AG08395 (cell line): Measurements from ENCODE around the gene TNFAIP3.
A peak's percentile ranks its signal among the peaks of the same experiment; 100 is the strongest.
"Not testable (repeated sequence)": the region's sequence is repeated elsewhere in the genome, so short reads cannot be mapped to it uniquely, and the experiment has no call there.

Source experiments
- DNase-seq: peaks from one replicate; pipeline ENCODE4 v3.0.0; 2012; ENCODE audit warnings: mixed read lengths, low spot score

Gene TNFAIP3

DNA sequence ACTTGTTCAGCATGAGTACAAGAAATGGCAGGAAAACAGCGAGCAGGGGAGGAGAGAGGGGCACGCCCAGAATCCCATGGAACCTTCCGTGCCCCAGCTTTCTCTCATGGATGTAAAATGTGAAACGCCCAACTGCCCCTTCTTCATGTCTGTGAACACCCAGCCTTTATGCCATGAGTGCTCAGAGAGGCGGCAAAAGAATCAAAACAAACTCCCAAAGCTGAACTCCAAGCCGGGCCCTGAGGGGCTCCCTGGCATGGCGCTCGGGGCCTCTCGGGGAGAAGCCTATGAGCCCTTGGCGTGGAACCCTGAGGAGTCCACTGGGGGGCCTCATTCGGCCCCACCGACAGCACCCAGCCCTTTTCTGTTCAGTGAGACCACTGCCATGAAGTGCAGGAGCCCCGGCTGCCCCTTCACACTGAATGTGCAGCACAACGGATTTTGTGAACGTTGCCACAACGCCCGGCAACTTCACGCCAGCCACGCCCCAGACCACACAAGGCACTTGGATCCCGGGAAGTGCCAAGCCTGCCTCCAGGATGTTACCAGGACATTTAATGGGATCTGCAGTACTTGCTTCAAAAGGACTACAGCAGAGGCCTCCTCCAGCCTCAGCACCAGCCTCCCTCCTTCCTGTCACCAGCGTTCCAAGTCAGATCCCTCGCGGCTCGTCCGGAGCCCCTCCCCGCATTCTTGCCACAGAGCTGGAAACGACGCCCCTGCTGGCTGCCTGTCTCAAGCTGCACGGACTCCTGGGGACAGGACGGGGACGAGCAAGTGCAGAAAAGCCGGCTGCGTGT lies 11.6 kb downstream of the TNFAIP3 start:
- peak; percentile 31 for DNase-seq

DNA sequence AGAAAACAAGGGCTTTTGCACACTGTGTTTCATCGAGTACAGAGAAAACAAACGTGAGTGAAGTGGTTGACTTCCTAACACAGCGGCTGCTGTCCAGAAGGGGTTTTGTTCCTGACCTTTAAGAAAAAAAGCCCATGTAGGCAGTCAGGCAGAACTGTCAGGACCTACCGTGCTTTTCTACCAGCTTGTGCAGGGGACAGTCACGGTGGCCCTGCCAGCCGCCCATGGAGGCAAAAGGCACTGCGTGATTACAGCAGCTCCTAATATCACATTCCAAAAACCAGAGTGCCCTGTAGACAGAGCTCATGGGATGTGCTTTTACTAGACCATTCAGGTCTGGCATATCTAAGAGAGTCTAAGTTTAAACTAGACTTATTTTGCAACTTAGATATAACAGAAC lies 12.2 kb downstream of the TNFAIP3 start:
- DNase-seq: no peak

DNA sequence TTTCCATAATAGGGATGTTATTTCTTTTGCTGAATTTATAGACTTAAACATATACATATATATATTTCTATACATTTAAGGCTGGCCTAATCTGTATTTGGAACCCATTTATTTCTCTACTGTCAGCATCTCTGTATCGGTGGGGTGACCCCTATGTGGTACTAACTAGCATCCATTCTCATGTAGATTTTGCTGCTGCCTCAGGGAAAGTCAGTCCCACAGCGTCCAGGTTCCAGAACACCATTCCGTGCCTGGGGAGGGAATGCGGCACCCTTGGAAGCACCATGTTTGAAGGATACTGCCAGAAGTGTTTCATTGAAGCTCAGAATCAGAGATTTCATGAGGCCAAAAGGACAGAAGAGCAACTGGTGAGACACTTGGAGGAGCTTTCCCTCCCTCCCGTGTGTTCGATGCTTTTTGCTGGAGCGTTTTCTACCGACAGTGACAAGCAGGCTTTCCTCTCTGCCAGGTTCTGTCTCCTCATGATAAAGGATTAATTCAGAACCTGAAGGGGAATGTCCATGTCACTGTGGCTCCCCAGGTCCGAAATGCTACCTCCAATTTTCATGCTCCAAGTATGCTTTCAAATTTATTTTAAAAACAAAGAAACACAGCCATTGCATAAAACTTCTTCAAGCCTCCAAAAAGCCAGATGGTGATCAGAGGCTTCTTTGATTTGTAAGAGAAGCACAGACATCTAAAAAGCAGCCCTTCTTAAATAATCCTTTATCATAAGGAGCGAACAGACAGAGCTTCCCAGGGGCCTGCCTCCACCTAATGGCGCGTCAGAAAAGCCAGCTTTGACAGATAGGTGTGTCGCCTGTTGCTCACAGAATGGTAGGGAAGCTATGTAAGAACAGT lies 13.1 kb downstream of the TNFAIP3 start:
- no peak for DNase-seq

DNA sequence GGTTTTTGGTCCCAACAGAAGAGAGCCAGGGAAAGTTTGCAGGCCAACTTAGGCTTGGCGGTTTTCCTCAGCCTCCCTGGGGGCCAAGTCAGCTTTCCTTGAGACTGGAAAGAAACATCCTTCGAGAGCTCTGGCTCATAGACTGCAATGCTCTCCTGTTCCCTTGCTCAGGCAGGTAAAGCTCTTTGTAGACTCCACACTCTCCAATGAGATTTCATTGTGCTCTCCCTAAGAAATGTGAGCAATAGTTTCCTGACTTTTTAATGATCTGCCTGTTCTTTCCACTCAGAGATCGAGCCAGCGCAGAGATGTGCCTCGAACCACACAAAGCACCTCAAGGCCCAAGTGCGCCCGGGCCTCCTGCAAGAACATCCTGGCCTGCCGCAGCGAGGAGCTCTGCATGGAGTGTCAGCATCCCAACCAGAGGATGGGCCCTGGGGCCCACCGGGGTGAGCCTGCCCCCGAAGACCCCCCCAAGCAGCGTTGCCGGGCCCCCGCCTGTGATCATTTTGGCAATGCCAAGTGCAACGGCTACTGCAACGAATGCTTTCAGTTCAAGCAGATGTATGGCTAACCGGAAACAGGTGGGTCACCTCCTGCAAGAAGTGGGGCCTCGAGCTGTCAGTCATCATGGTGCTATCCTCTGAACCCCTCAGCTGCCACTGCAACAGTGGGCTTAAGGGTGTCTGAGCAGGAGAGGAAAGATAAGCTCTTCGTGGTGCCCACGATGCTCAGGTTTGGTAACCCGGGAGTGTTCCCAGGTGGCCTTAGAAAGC lies 13.9 kb downstream of the TNFAIP3 start:
- no peak for DNase-seq

DNA sequence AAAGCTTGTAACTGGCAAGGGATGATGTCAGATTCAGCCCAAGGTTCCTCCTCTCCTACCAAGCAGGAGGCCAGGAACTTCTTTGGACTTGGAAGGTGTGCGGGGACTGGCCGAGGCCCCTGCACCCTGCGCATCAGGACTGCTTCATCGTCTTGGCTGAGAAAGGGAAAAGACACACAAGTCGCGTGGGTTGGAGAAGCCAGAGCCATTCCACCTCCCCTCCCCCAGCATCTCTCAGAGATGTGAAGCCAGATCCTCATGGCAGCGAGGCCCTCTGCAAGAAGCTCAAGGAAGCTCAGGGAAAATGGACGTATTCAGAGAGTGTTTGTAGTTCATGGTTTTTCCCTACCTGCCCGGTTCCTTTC lies 14.4 kb downstream of the TNFAIP3 start:
- DNase-seq: no peak

DNA sequence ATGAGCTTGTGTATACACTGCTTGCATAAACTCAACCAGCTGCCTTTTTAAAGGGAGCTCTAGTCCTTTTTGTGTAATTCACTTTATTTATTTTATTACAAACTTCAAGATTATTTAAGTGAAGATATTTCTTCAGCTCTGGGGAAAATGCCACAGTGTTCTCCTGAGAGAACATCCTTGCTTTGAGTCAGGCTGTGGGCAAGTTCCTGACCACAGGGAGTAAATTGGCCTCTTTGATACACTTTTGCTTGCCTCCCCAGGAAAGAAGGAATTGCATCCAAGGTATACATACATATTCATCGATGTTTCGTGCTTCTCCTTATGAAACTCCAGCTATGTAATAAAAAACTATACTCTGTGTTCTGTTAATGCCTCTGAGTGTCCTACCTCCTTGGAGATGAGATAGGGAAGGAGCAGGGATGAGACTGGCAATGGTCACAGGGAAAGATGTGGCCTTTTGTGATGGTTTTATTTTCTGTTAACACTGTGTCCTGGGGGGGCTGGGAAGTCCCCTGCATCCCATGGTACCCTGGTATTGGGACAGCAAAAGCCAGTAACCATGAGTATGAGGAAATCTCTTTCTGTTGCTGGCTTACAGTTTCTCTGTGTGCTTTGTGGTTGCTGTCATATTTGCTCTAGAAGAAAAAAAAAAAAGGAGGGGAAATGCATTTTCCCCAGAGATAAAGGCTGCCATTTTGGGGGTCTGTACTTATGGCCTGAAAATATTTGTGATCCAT lies 15.3 kb downstream of the TNFAIP3 start:
- peak; percentile 22 for DNase-seq

DNA sequence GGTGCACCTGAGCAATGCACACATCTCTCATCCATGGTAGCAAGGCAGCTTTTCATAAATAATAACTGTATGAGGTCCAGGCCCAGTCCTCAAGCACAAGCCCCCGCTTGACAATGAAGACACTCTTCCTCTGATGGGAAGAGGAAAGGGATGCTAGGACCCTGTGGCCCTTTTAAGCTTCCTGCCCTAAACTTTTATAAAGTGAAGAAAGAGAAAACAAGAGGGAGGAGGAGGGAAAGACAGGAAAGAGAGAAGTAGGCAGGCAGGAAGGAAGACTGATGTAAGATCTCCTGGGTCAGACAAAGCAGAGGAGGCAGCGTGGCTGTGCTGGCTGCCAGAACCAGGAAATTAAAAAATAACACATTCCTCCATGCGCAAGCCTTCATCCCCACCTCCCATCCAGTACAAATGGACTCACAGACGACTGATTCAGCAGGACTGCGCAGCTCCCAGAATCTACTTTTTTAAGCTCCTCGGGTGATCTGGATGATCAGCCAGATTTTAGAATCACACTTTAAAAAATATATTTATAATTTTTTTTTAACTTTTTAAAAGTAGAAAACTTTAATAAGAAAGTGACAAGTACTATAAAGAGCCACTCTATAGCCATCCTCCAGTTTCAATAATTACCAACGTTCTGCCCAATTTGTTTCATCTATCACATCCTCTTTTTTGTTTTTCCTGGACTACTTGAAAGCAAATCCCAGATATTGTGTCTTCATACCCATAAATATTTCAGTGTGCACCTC lies 16.5 kb downstream of the TNFAIP3 start:
- no peak for DNase-seq

DNA sequence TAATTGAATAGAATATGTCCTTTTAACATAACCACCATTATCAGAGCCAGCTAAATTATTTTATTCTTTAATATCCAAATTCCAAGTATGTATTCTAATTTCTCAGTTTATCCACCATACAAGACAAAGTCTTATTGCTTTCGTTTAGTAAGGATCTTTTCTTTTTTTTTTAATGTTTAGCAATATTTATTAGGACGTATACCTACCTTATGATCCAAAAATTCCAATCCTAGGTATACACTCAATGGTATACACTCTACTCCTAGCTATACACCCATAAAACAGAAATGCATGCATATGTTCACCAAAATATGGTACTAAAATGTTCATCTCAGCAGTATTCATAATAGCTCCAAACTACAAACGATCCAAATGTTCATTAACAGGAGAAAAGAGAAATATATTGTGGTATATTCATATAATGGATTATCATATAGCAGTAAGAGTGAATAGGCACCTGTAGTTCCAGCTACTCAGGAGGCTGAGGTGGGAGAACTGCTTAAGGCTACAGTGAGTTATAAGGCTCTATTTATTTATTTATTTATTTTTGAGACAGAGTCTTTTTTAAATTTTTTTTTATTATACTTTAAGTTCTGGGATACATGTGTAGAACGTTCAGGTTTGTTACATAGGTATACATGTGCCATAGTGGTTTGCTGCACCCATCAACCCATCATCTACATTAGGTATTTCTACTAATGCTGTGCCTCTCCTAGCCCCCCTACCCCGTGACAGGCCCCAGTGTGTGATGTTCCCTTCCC lies 17.3 kb downstream of the TNFAIP3 start:
- no peak for DNase-seq

DNA sequence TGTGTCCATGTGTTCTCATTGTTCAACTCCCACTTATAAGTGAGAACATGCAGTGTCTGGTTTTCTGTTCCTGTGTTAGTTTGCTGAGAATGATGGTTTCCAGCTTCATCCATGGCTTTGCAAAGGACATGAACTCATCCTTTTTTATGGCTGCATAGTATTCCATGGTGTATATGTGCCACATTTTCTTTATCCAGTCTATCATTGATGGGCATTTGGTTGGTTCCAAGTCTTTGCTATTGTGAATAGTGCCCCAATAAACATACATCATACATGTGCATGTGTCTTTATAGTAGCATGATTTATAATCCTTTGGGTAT lies 17.8 kb downstream of the TNFAIP3 start:
- DNase-seq: not testable (repeated sequence)

DNA sequence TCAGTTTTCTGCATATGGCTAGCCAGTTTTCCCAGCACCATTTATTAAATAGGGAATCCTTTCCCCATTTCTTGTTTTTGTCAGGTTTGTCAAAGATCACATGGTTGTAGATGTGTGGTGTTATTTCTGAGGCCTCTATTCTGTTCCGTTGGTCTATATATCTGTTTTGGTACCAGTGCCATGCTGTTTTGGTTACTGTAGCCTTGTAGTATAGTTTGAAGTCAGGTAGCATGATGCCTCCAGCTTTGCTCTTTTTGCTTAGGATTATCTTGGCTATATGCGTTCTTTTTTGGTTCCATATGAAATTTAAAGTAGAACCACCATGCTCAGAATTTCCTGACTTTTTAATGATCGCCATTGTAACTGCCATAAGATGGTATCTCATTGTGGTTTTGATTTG lies 19.2 kb downstream of the TNFAIP3 start:
- DNase-seq: not testable (repeated sequence)

DNA sequence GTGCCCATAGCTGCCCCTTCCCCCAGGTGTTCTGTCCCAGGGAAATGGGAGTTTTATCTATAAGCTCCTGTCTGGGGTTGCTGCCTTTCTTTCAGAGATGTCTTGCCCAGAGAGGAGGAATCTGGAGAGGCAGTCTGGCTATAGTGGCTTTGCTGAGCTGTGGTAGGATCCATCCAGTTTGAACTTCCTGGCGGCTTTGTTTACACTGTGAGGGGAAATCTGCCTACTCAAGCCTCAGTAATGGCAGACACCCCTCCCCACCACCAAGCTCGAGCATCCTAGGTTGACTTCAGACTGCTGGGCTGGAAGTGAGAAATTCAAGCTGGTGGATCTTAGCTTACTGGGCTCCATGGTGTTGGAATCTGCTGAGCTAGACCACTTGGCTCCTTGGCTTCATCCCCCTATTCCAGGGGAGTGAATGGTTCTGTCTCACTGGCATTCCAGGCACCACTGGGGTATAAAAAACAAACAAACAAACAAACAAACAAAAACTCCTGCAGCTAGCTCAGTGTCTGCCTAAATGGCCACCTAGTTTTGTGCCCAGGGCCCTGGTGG lies 24.0 kb downstream of the TNFAIP3 start:
- no peak for DNase-seq

DNA sequence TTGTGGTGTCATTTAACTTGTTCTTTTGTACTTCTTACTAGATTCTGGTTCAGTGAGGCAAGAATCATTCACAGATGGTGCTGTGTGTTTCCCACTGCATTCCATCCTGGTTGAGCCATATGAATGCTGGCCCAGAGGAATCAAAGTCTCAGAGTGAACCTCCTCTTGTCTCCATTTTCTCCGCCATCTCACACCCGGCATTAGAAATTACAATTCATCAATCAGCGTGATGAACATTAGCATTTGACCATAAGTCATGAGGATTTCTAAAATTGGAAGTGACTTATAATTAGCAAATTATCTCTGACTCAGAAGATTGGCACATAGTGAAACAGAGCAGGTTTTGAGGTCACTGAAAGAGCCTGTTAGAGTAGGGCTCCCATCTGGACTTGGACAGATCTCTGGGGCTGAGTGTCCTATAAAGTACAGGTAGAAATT lies 25.2 kb downstream of the TNFAIP3 start:
- peak; percentile 88 for DNase-seq

DNA sequence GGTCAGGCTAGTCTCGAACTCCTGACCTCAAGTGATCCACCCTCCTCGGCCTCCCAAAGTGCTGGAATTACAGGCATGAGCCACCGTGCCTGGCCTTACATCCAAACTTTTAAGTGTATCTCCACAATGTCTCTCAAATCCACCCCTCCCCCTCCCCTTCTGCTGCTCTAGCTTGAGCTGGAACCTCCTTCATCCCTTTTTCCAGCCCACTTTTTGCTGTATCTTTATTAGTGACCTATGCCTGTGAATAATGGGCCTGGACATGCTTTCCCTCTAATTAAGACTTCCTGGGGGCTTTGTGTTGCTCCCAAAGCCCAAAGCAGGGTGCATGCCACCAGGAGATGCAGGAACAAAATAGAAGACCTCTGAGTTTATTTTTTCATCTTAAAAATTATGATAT lies 26.1 kb downstream of the TNFAIP3 start:
- DNase-seq: no peak

DNA sequence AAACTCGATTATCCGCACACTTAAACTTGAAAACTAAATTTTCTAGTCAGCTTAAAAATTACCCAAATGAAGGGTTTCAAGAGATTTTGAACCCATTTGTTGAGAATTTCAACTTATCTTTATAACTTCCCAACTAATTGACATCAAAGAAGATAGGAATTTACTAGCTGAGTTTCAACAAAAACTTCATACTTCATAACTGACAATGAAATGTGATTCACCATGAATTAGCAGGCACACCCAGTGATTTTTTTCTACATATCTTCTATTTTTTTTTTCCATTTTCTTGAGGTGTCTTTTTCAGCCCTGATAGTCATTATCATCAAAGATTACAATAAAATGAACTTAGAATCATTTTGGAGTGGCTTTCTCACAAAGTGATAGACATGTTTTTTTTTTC lies 26.7 kb downstream of the TNFAIP3 start:
- peak; percentile 31 for DNase-seq

DNA sequence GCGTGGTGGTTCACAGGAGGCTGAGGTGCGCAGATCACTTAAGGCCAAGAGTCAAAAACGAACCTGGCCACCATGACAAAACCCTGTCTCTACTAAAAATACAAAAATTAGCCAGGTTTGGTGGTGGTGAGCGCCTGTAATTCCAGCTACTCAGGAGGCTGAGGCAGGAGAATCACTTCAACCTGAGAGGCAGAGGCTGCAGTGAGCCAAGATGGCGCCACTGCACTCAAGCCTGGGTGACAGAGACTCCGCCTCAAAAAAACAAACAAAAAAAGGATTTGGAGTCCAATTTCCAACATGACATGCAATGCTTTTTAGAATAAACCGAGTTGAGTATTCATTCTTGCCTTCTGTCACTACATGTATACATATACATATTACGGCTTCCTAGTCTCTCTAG lies 27.3 kb downstream of the TNFAIP3 start:
- DNase-seq: not testable (repeated sequence)

DNA sequence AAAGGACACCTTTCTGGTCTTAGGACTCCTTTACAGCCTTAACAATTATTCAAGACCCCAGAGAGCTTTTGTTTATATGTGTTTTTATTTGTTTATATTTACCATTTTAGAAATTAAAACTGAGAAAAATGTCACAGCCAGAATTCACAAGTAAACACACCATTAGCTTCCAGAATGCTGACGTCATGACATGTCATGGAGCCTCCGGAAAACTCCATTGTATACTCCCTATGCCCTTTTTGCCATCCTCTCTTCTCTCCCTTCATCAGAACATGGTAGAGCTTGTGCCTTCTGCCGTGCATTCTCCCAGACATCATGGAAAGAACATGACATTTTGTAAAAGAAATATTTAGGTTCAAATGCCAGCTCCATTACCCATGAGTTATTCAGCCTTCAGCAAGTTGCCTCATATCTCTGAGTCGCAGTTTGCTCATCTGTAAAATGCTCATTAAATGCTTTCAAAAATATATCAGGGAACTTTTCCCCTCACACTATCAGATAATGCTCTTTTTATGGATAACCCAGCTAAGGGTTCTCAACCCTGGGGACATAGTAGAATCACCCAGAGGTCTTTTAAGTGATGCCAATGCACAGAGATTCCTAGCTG lies 27.8 kb downstream of the TNFAIP3 start:
- DNase-seq: peak; percentile 45

DNA sequence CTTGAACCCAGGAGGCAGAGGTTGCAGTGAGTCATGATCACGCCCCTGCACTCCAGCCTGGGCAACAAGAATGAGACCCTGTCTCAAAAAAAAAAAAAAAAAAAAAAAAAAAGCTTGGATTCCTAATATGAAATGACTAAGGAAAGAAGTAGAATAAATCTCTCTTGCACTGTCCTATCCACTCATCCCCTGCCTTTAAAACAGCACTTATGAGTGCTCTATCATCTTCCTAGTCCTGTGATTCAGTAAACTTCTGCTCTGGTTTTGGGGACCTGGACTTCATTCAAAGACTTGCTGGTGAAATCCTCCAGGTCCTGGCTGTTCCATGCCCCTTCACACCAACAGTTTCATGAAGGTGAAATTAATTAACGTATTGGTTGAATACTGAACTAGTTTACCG lies 29.6 kb downstream of the TNFAIP3 start:
- DNase-seq: no peak

DNA sequence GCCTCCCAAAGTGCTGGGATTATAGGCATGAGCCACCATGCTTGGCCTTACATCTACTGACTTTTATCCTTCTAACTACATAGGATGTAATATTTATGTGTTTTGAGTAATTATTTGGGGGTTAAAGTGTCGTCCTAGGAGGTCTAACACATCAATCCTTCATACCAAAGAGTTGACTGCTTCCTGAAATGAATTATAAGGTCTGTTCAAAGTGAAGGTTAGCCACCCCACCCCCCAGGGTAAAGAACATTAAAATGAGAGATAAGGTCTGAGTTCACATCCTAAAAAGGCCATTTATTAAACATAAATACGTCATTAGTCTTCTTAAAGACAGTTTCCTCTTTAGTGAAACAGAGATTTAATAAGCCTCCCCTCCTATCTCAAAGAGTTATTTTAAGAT lies 33.8 kb downstream of the TNFAIP3 start:
- no peak for DNase-seq

DNA sequence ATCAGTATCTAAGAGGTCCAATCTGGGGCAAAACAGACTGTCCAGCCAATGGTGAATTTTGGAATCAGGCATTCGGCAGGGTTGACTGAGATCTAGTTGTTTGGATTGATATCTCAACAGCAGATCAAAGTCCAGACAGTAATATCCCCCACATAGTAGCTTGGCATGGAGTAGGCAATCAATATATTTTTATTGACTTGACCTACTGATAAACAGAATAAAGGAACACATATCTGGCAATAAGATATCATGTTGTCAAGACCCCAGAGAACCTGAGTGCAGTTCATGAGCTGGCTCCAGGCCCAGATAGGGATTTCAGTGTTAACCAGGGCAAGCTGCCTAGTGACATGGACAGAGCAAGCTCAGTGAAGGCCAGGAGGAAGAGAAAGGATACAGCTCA lies 34.4 kb downstream of the TNFAIP3 start:
- no peak for DNase-seq

DNA sequence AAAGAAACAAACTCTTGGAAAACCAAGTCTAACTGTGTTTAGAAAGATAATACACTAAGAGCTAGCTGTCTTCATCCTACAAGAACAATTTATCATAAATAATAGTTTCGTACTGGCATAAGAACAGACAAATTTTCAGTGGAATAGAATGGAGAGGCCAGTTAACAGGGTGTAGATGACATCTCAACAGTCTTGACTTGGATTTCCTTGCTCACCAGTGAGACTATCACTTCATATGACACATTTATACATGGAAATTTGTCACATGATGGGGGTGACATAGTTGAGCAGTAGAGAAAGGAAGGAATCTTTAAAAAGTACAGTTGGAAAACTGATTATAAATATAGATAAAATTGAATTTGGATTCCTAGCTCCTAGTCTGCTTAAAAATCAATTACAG lies 35.6 kb downstream of the TNFAIP3 start:
- no peak for DNase-seq
